Endothelial cell of umbilical vein (primary cell): ENCODE data around the gene DCP2. TPM values are rescaled to one million over a fixed set of nuclear protein-coding genes. Genes with fewer than 3 reads are reported as not detected.
A peak's percentile ranks its signal among the peaks of the same experiment; 100 is the strongest.

Source experiments
- BruUV-seq: library from RNA; stranded (reverse); fragments of 400-500 nt; replicated peaks from 2 replicates; lab custom pipeline; 2021; lab: Mats Ljungman, UMichigan
- CTCF ChIA-PET: fragments of 300-600, 350-600 bp; sonication (Branson Sonifier 250); formaldehyde crosslinking; loops from one replicate; lab custom pipeline; 2021; ENCODE audit warnings: antibody characterized with exemption, inconsistent platforms; lab: Charles Lee
- POLR2A ChIA-PET: fragments of 300-600, 350-600 bp; sonication (Branson Sonifier 250); formaldehyde crosslinking; loops from one replicate; lab custom pipeline; 2021; ENCODE audit warnings: antibody characterized with exemption, inconsistent platforms; lab: Charles Lee
- DNase-seq: peaks from one replicate; pipeline ENCODE4 v3.0.0-alpha.2; 2011; ENCODE audit warnings: low read depth, low spot score
- FAIRE-seq: peaks from 2 replicates; lab custom pipeline; 2011; peaks lifted over from hg19 to GRCh38; lab: Jason Lieb, UNC
- H2AFZ ChIP-seq: 2 replicates; pipeline ENCODE4 v1.6.0; 2012; ENCODE audit warnings: low read depth, low read length, control low read depth, inconsistent platforms
- H3K27ac ChIP-seq: 2 replicates; pipeline ENCODE4 v1.5.1; 2011; ENCODE audit warnings: low read depth, mild to moderate bottlenecking, control low read depth, low read length, moderate library complexity; ENCODE audit not compliant: insufficient read depth
- H3K27me3 ChIP-seq, 2 experiments: 2 replicates each; pipeline versions ENCODE4 v1.6.0 to v1.6.1; 2011; ENCODE audit warnings: low read length in 2 of 2, mixed read lengths in 1 of 2; ENCODE audit not compliant: control insufficient read depth in 2 of 2, insufficient read depth in 2 of 2
- H3K36me3 ChIP-seq, 2 experiments: 2 replicates in 1 of 2; 3 replicates in 1 of 2; pipeline ENCODE4 v1.5.1; 2011; ENCODE audit warnings: low read length in 2 of 2, mild to moderate bottlenecking in 1 of 2, moderate library complexity in 1 of 2; ENCODE audit not compliant: control insufficient read depth in 2 of 2, insufficient read depth in 2 of 2; ENCODE audit errors: extremely low read depth in 1 of 2
- H3K4me1 ChIP-seq: 3 replicates; pipeline ENCODE4 v1.5.1; 2011; ENCODE audit warnings: mild to moderate bottlenecking, low read length; ENCODE audit not compliant: control insufficient read depth, insufficient read depth; ENCODE audit errors: extremely low read depth
- H3K4me2 ChIP-seq: 2 replicates; pipeline ENCODE4 v1.6.1; 2011; ENCODE audit warnings: low read length, control low read depth, mixed read lengths; ENCODE audit not compliant: insufficient read depth
- H3K4me3 ChIP-seq, 3 experiments: fragments of 200-600 bp in 1 of 3; sonication (generic), shearing (Covaris generic) in 1 of 3; replicated peaks in 1 of 3; 2 replicates each; pipeline ENCODE4 v1.5.1; 2011 to 2016; ENCODE audit warnings: control low read depth in 3 of 3, low read length in 3 of 3, mild to moderate bottlenecking in 2 of 3, inconsistent platforms in 1 of 3, low read depth in 1 of 3, moderate library complexity in 1 of 3; ENCODE audit not compliant: insufficient read depth in 1 of 3
- H3K79me2 ChIP-seq: 2 replicates; pipeline ENCODE4 v1.6.0; 2012; ENCODE audit warnings: low read length, inconsistent platforms; ENCODE audit not compliant: control insufficient read depth, insufficient read depth
- H3K9ac ChIP-seq: replicated peaks from 2 replicates; pipeline ENCODE3; 2011; ENCODE audit warnings: low read length, control low read depth; ENCODE audit not compliant: insufficient read depth; ENCODE audit errors: extremely low read depth
- H3K9me1 ChIP-seq: replicated peaks from 3 replicates; pipeline ENCODE4 v1.6.0; 2011; ENCODE audit warnings: mild to moderate bottlenecking, low read length; ENCODE audit not compliant: control insufficient read depth, insufficient read depth; ENCODE audit errors: extremely low read depth
- H3K9me3 ChIP-seq: replicated peaks from 2 replicates; pipeline ENCODE4 v1.5.1; 2012; ENCODE audit warnings: low read length, inconsistent platforms; ENCODE audit not compliant: control insufficient read depth, insufficient read depth
- H4K20me1 ChIP-seq: replicated peaks from 2 replicates; pipeline ENCODE3; 2011; ENCODE audit warnings: mild to moderate bottlenecking, low read length; ENCODE audit not compliant: control insufficient read depth, insufficient read depth; ENCODE audit errors: extremely low read depth
- EZH2 ChIP-seq: IDR thresholded peaks from 2 replicates; pipeline ENCODE4 v1.6.1; 2012; ENCODE audit warnings: borderline replicate concordance, low read depth, mild to moderate bottlenecking, moderate library complexity, low read length, inconsistent platforms; ENCODE audit not compliant: severe bottlenecking
- FOS ChIP-seq: IDR thresholded peaks from 2 replicates; pipeline ENCODE4 v1.6.1; 2011; ENCODE audit warnings: mild to moderate bottlenecking, low read length, moderate library complexity, borderline replicate concordance; ENCODE audit not compliant: insufficient read depth
- GATA2 ChIP-seq: IDR thresholded peaks from 2 replicates; pipeline ENCODE4 v1.7.0; 2011; ENCODE audit warnings: low read depth, mild to moderate bottlenecking, moderate library complexity, mixed read lengths, low read length; ENCODE audit not compliant: insufficient read length, insufficient read depth
- JUN ChIP-seq: IDR thresholded peaks from 2 replicates; pipeline ENCODE4 v1.6.1; 2011; ENCODE audit warnings: borderline replicate concordance, low read depth; ENCODE audit not compliant: insufficient read length, insufficient read depth
- MYC ChIP-seq: IDR thresholded peaks from one replicate; pipeline ENCODE4 v1.6.1; 2011; ENCODE audit warnings: mild to moderate bottlenecking, low read depth, low read length
- POLR2A ChIP-seq: IDR thresholded peaks from 2 replicates; pipeline ENCODE4 v1.6.1; 2012; ENCODE audit warnings: low read depth, mild to moderate bottlenecking, control low read depth, low read length
- POLR2AphosphoS5 ChIP-seq: IDR thresholded peaks from 2 replicates; pipeline ENCODE4 v1.6.1; 2012; ENCODE audit warnings: low read depth, mild to moderate bottlenecking, control low read depth, low read length, moderate library complexity; ENCODE audit not compliant: insufficient read depth
- dilution Hi-C: fragments of 300-500 bp; cut with MboI; formaldehyde crosslinking; loops from one replicate; pipeline ENCODE4 v1.15.0; 2019; ENCODE audit warnings: low sequenced_read_pairs; ENCODE audit not compliant: extremely low pct_ligation_motif_present
- intact Hi-C: fragments of 100-400 bp; cut with micrococcal nuclease; formaldehyde crosslinking; loops from one replicate; pipeline ENCODE4 v1.10.0; 2022
- polyA plus RNA-seq, 4 experiments: library from polyadenylated mRNA; depleted of rRNA in 3 of 4; stranded (reverse) in 3 of 4; unstranded in 1 of 4; fragments of >200 nt; gene quantifications; 2 replicates each; pipeline versions ENCODE4 v1.2.1 to v1.2.3, GENCODE V29; 2011 to 2012; ENCODE audit warnings: missing spikeins in 1 of 4
- total RNA-seq: library from RNA; stranded (reverse); gene quantifications from 2 replicates; pipeline ENCODE4 v1.2.3, GENCODE V29; 2021
- TF ChIP-seq, protein P1 (sequence below): IDR thresholded peaks from 2 replicates; pipeline ENCODE4 v1.6.1; 2011; ENCODE audit not compliant: insufficient read depth, insufficient read length
- TF ChIP-seq, protein P2 (sequence below), 2 donors: IDR thresholded peaks; 1 replicate in 1 of 2; 2 replicates in 1 of 2; pipeline ENCODE4 v1.5.1; 2011; ENCODE audit warnings: low read length in 2 of 2, mild to moderate bottlenecking in 2 of 2, moderate library complexity in 2 of 2, control low read depth in 1 of 2, inconsistent platforms in 1 of 2, low read depth in 1 of 2; ENCODE audit not compliant: insufficient read depth in 1 of 2; ENCODE audit errors: extremely low read depth in 1 of 2

The DCP2 gene
- total and polyA plus RNA-seq, 2 donors (not counting 3 experiments of a cell fraction or from before 2014, with no cell fraction given): 11.3 to 60.0 TPM

DNA sequence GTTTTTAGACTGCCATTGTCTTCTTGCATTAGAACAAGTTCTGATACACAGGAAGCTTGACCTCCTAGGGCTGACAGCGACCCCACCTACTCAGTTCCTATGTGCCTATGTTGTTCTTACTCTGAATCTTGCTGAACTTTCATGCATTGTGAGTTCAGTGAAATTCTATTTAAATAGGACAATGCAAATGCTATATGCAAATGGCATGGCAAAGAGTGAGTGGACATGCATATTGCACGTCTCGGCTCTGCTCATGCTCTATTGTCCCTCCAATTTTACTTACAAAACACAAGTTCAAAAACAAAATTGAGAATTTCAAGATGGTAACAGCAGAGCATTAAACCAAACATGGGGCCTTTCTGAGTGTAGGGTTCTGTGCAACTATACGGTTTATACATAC is 5.3 kb upstream of the DCP2 start:
- Histone ChIP-seq H3K9ac (no peak overlapping the region), H3K9me3 (no peaks in the 10 kb centered on the region), H3K79me2 (no peaks in the 10 kb centered on the region), H2AFZ (no peak overlapping the region), H4K20me1 (no peaks in the 10 kb centered on the region), H3K4me2 (no peak overlapping the region), H3K4me3 (no peak overlapping the region), H3K27me3 (no peaks in the 10 kb centered on the region), H3K9me1 (no peaks in the 10 kb centered on the region), H3K27ac (no peak overlapping the region), H3K36me3 (no peaks in the 10 kb centered on the region), H3K4me1 (peaks cover 9% of the 10 kb centered on the region)
- CTCF ChIA-PET: no interaction called here
- intact Hi-C loops: no loop called here
- FAIRE-seq (peak; percentile 26), DNase-seq (no peak)
- no TSS peak for BruUV-seq
- dilution Hi-C loops: no loop called here
- POLR2A ChIA-PET: no interaction called here
- no peak for TF ChIP-seq MYC
- TF ChIP-seq GATA2: no peak
- TF ChIP-seq POLR2A: no peak
- TF ChIP-seq, protein P1, sequence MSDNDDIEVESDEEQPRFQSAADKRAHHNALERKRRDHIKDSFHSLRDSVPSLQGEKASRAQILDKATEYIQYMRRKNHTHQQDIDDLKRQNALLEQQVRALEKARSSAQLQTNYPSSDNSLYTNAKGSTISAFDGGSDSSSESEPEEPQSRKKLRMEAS: no peak
- TF ChIP-seq, protein P2, sequence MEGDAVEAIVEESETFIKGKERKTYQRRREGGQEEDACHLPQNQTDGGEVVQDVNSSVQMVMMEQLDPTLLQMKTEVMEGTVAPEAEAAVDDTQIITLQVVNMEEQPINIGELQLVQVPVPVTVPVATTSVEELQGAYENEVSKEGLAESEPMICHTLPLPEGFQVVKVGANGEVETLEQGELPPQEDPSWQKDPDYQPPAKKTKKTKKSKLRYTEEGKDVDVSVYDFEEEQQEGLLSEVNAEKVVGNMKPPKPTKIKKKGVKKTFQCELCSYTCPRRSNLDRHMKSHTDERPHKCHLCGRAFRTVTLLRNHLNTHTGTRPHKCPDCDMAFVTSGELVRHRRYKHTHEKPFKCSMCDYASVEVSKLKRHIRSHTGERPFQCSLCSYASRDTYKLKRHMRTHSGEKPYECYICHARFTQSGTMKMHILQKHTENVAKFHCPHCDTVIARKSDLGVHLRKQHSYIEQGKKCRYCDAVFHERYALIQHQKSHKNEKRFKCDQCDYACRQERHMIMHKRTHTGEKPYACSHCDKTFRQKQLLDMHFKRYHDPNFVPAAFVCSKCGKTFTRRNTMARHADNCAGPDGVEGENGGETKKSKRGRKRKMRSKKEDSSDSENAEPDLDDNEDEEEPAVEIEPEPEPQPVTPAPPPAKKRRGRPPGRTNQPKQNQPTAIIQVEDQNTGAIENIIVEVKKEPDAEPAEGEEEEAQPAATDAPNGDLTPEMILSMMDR (IDR thresholded peaks at IDR 0.05; ENCODE audit: extremely low read depth in 1 of 2, insufficient read depth in 1 of 2, low read depth in 1 of 2, low read length in 2 of 2): no peak
- no peak for TF ChIP-seq JUN
- no peak for TF ChIP-seq FOS
- no peak for TF ChIP-seq EZH2
- no peak for TF ChIP-seq POLR2AphosphoS5
